Measurements from ENCODE around the gene SPP1.
"Not testable (repeated sequence)": the region's sequence is repeated elsewhere in the genome, so short reads cannot be mapped to it uniquely, and the experiment has no call there.

Gene SPP1

DNA sequence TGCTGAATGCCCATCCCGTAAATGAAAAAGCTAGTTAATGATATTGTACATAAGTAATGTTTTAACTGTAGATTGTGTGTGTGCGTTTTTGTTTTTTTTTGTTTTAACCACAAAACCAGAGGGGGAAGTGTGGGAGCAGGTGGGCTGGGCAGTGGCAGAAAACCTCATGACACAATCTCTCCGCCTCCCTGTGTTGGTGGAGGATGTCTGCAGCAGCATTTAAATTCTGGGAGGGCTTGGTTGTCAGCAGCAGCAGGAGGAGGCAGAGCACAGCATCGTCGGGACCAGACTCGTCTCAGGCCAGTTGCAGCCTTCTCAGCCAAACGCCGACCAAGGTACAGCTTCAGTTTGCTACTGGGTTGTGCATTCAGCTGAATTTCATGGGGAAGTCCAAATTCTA lies at the start of gene SPP1:
Gene SPP1 (plus strand): TSS at position 249 of the 400 bp plus-strand sequence. CDS start 1,182 bp downstream, outside the sequence.
- Histone ChIP-seq H3K27me3 (ENCODE audit: control insufficient read depth in 5 of 5, insufficient read depth in 4 of 5, low read length in 5 of 5) (peaks cover 0 to 6% (median 0%) of the 10 kb centered on the region in 5 donors), H3K36me3 (ENCODE audit: control insufficient read depth in 5 of 5, insufficient read depth in 5 of 5, low read length in 5 of 5) (no peaks in the 10 kb centered on the region), H3K4me1 (ENCODE audit: control insufficient read depth in 5 of 5, insufficient read depth in 5 of 5, low read length in 5 of 5) (peaks cover 0 to 4% (median 3%) of the 10 kb centered on the region in 5 donors), H3K9ac (ENCODE audit: low read length in 5 of 5) (no peak within 1 kb of the TSS), H3K4me3 (ENCODE audit: low read depth in 1 of 5, low read length in 5 of 5) (no peak within 1 kb of the TSS), H3K9me3 (ENCODE audit: control insufficient read depth in 5 of 5, low read length in 5 of 5) (no peaks in the 10 kb centered on the region), H3K27ac (ENCODE audit: low read depth, low read length) (no peak within 1 kb of the TSS)

DNA sequence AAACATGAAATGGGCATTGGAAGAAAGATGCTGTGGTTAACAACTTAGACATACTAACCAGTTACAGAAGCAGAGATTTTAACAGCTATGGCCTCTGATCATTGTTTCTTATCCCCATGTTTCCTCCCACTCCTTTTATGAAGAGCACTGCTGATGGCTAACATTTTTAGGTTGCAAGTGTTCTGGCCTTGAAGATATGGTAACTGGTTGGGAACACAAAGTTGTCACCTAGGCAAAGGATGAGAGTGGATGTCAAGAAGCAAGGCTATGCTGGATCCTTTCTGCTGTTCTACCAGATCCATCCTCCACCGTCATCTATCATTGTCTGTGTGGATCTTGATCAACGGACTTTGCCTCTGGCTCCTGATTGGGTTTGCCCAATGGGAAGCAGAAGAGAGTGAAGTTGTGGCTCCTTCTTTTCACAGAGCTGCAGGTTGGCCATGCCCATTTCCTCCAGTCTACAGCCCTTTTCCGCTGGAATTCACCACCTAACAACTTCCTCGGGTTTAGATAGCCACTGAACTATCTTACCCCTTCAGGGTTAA lies 48.9 kb upstream of the SPP1 start:
- H3K9ac ChIP-seq (ENCODE audit: low read length in 5 of 5) = no peak overlapping the region
- H3K9me3 ChIP-seq (ENCODE audit: control insufficient read depth in 5 of 5, low read length in 5 of 5) = peaks cover 0 to under 1% (median 0%) of the 10 kb centered on the region in 5 donors
- no peaks in the 10 kb centered on the region for H3K4me1 ChIP-seq (ENCODE audit: control insufficient read depth in 5 of 5, insufficient read depth in 5 of 5, low read length in 5 of 5)
- no peaks in the 10 kb centered on the region for H3K36me3 ChIP-seq (ENCODE audit: control insufficient read depth in 5 of 5, insufficient read depth in 5 of 5, low read length in 5 of 5)
- no peaks in the 10 kb centered on the region for H3K27me3 ChIP-seq (ENCODE audit: control insufficient read depth in 5 of 5, insufficient read depth in 4 of 5, low read length in 5 of 5)
- no peak overlapping the region for H3K27ac ChIP-seq (ENCODE audit: low read depth, low read length)
- H3K4me3 ChIP-seq (ENCODE audit: low read depth in 1 of 5, low read length in 5 of 5) = no peak overlapping the region

DNA sequence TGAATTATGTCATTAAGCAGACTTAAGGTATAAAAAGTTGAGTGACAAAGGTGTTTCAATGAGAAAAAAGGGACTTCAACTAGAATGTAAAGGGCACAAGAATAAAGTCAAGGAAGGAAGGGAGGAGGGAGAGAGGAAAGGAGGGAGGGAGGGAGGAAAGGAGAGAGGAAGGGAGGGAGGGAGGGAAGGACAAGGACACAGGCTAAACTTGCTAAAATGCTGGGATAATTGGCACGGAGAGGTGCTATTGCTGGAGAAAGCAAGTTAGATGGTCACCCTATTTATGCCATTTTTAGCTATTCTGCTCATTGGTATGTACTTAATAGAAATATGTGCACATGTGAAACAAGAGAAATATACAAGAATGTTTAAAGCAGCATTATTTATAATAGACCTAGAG lies 44.9 kb upstream of the SPP1 start:
- Histone ChIP-seq H3K4me3 (ENCODE audit: low read depth in 1 of 5, low read length in 5 of 5) (no peak overlapping the region), H3K9ac (ENCODE audit: low read length in 5 of 5) (no peak overlapping the region), H3K4me1 (ENCODE audit: control insufficient read depth in 5 of 5, insufficient read depth in 5 of 5, low read length in 5 of 5) (no peaks in the 10 kb centered on the region), H3K27me3 (ENCODE audit: control insufficient read depth in 5 of 5, insufficient read depth in 4 of 5, low read length in 5 of 5) (no peaks in the 10 kb centered on the region), H3K27ac (ENCODE audit: low read depth, low read length) (no peak overlapping the region), H3K9me3 (ENCODE audit: control insufficient read depth in 5 of 5, low read length in 5 of 5) (peaks cover 0 to 12% (median 3%) of the 10 kb centered on the region in 5 donors), H3K36me3 (ENCODE audit: control insufficient read depth in 5 of 5, insufficient read depth in 5 of 5, low read length in 5 of 5) (no peaks in the 10 kb centered on the region)

DNA sequence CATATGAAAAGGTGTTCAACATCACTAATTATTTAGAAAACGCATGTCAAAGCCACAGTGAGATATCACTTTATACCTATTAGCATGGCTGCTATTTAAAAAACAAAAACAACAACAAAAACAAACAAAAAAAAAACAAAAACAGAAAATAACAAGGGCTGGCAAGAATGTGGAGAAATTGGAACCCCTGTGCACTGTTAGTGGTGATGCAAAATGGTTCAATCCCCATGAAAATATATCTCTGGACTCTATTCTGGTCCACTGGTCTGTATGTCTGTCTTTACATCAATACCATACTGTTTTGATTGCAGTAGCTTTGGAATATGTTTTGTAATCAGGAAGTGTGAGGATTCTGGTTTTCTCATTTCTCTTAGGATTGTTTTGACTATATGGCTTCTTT lies 43.6 kb upstream of the SPP1 start:
- Histone ChIP-seq H3K36me3 (ENCODE audit: control insufficient read depth in 5 of 5, insufficient read depth in 5 of 5, low read length in 5 of 5) (no peaks in the 10 kb centered on the region), H3K27ac (ENCODE audit: low read depth, low read length) (no peak overlapping the region), H3K9ac (ENCODE audit: low read length in 5 of 5) (no peak overlapping the region), H3K27me3 (ENCODE audit: control insufficient read depth in 5 of 5, insufficient read depth in 4 of 5, low read length in 5 of 5) (no peaks in the 10 kb centered on the region), H3K9me3 (ENCODE audit: control insufficient read depth in 5 of 5, low read length in 5 of 5) (peaks cover 0 to 12% (median 3%) of the 10 kb centered on the region in 5 donors), H3K4me3 (ENCODE audit: low read depth in 1 of 5, low read length in 5 of 5) (no peak overlapping the region), H3K4me1 (ENCODE audit: control insufficient read depth in 5 of 5, insufficient read depth in 5 of 5, low read length in 5 of 5) (no peaks in the 10 kb centered on the region)

DNA sequence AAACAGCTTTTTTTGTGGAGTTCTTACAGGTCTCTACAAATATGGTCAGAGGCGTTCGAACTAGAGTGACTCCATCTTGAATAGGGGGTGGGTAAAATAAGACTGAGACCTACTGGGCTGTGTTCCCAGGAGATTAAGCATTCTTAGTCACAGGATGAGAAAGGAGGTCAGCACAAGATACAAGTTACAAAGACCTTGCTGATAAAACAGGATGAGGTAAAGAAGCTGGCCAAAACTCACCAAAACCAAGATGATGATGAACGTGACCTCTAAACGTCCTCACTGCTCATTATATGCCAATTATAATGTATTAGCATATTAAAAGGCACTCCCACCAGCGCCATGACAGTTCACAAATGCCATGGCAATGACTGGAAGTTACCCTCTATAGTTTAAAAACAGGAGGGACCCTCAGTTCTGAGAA lies 42.8 kb upstream of the SPP1 start:
- Histone ChIP-seq H3K27me3 (ENCODE audit: control insufficient read depth in 5 of 5, insufficient read depth in 4 of 5, low read length in 5 of 5) (no peaks in the 10 kb centered on the region), H3K9ac (ENCODE audit: low read length in 5 of 5) (no peak overlapping the region), H3K4me1 (ENCODE audit: control insufficient read depth in 5 of 5, insufficient read depth in 5 of 5, low read length in 5 of 5) (no peaks in the 10 kb centered on the region), H3K27ac (ENCODE audit: low read depth, low read length) (no peak overlapping the region), H3K9me3 (ENCODE audit: control insufficient read depth in 5 of 5, low read length in 5 of 5) (peaks cover 0 to 12% (median 3%) of the 10 kb centered on the region in 5 donors), H3K4me3 (ENCODE audit: low read depth in 1 of 5, low read length in 5 of 5) (no peak overlapping the region), H3K36me3 (ENCODE audit: control insufficient read depth in 5 of 5, insufficient read depth in 5 of 5, low read length in 5 of 5) (no peaks in the 10 kb centered on the region)

DNA sequence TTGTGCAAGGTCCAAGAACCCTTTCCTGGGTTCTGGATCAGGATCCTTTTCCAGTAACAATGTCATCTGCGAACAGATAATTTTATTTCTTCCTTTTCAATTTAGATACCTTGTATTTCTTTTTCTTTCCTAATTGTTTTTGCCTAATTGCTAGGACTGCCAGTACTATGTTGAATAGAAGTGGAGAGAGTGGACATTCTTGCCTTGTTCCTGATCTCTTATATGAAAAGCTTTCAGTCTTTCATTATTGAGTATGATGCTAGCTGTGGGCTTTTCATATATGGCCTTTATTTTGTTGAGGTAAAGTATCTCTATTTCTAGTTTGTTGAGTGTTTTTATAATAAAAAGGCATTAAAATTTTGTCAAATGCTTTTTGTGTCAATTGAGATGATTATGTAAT lies 42.2 kb upstream of the SPP1 start:
- no peaks in the 10 kb centered on the region for H3K36me3 ChIP-seq (ENCODE audit: control insufficient read depth in 5 of 5, insufficient read depth in 5 of 5, low read length in 5 of 5)
- H3K27ac ChIP-seq (ENCODE audit: low read depth, low read length) = no peak overlapping the region
- no peak overlapping the region for H3K9ac ChIP-seq (ENCODE audit: low read length in 5 of 5)
- no peaks in the 10 kb centered on the region for H3K27me3 ChIP-seq (ENCODE audit: control insufficient read depth in 5 of 5, insufficient read depth in 4 of 5, low read length in 5 of 5)
- peaks cover 0 to 12% (median 3%) of the 10 kb centered on the region in 5 donors for H3K9me3 ChIP-seq (ENCODE audit: control insufficient read depth in 5 of 5, low read length in 5 of 5)
- no peak overlapping the region for H3K4me3 ChIP-seq (ENCODE audit: low read depth in 1 of 5, low read length in 5 of 5)
- H3K4me1 ChIP-seq (ENCODE audit: control insufficient read depth in 5 of 5, insufficient read depth in 5 of 5, low read length in 5 of 5) = no peaks in the 10 kb centered on the region

DNA sequence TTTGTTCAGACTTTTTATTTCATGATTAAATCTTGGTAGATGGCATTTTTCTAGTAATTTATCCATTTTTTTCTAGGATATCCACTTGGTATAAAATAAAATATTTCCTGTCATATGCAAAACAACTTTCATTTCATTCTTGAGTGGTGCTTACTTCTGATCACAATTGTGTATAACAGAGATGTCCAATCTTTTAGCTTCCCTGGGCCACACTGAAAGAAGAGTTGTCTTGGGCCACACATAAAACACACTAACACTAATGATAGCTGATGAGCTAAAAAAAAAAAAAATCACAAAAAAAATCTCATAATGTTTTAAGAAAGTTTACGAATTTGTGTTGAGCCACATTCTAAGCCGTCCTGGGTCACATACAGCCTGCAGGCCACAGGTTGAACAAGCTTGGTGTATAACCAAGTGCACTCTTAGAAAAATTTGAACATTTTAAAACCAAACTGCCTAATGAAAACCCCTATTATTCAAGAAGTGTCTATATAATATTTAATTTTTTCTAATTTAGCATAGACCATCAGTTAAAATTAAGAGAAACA lies 41.3 kb upstream of the SPP1 start:
- H3K9me3 ChIP-seq (ENCODE audit: control insufficient read depth in 5 of 5, low read length in 5 of 5) = peaks cover 0 to 12% (median 3%) of the 10 kb centered on the region in 5 donors
- H3K4me3 ChIP-seq (ENCODE audit: low read depth in 1 of 5, low read length in 5 of 5) = no peak overlapping the region
- no peak overlapping the region for H3K9ac ChIP-seq (ENCODE audit: low read length in 5 of 5)

DNA sequence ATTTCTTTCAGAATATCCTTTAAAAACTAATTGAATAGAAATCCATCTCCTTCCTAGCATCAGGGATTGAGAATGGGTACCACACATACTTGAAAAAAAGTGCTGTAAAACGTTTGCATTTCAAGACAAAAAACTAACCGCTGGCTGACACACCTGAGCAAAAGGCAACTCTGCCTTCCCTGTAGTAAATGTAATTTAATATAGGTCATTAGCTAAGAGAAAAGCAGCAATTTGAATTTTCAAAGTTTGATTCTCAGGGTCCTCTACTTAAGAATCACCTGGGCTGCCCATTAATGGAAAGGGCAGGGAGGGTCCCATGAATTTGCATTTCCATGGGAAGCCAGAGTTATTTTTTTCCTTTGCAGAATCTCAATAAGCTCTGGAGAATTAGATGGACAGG lies 40.5 kb upstream of the SPP1 start:
- no peak overlapping the region for H3K9ac ChIP-seq (ENCODE audit: low read length in 5 of 5)
- H3K4me3 ChIP-seq (ENCODE audit: low read depth in 1 of 5, low read length in 5 of 5) = no peak overlapping the region
- no peak overlapping the region for H3K27ac ChIP-seq (ENCODE audit: low read depth, low read length)
- no peaks in the 10 kb centered on the region for H3K27me3 ChIP-seq (ENCODE audit: control insufficient read depth in 5 of 5, insufficient read depth in 4 of 5, low read length in 5 of 5)
- H3K9me3 ChIP-seq (ENCODE audit: control insufficient read depth in 5 of 5, low read length in 5 of 5) = peaks cover 0 to 12% (median 3%) of the 10 kb centered on the region in 5 donors
- no peaks in the 10 kb centered on the region for H3K36me3 ChIP-seq (ENCODE audit: control insufficient read depth in 5 of 5, insufficient read depth in 5 of 5, low read length in 5 of 5)
- no peaks in the 10 kb centered on the region for H3K4me1 ChIP-seq (ENCODE audit: control insufficient read depth in 5 of 5, insufficient read depth in 5 of 5, low read length in 5 of 5)

More for the DNA sequence above, 41.3 kb upstream of the SPP1 start:
- H3K27me3 ChIP-seq (ENCODE audit: control insufficient read depth in 5 of 5, insufficient read depth in 4 of 5, low read length in 5 of 5) = no peaks in the 10 kb centered on the region
- H3K27ac ChIP-seq (ENCODE audit: low read depth, low read length) = no peak overlapping the region
- no peaks in the 10 kb centered on the region for H3K4me1 ChIP-seq (ENCODE audit: control insufficient read depth in 5 of 5, insufficient read depth in 5 of 5, low read length in 5 of 5)
- H3K36me3 ChIP-seq (ENCODE audit: control insufficient read depth in 5 of 5, insufficient read depth in 5 of 5, low read length in 5 of 5) = no peaks in the 10 kb centered on the region

DNA sequence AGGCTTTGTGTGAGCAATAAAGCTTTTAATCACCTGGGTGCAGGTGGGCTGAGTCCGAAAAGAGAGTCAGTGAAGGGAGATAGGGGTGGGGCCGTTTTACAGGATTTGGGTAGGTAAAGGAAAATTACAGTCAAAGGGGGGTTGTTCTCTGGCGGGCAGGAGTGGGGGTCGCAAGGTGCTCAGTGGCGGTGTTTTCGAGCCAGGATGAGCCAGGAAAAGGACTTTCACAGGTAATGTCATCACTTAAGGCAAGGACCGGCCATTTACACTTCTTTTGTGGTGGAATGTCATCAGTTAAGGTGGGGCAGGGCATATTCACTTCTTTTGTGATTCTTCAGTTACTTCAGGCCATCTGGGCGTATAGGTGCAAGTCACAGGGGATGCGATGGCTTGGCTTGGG lies 39.6 kb upstream of the SPP1 start:
- not testable (repeated sequence) for H3K4me1 ChIP-seq (ENCODE audit: control insufficient read depth in 5 of 5, insufficient read depth in 5 of 5, low read length in 5 of 5); H3K27me3 ChIP-seq (ENCODE audit: control insufficient read depth in 5 of 5, insufficient read depth in 4 of 5, low read length in 5 of 5); H3K27ac ChIP-seq (ENCODE audit: low read depth, low read length); H3K9ac ChIP-seq (ENCODE audit: low read length in 5 of 5); H3K4me3 ChIP-seq (ENCODE audit: low read depth in 1 of 5, low read length in 5 of 5); H3K36me3 ChIP-seq (ENCODE audit: control insufficient read depth in 5 of 5, insufficient read depth in 5 of 5, low read length in 5 of 5)
- peaks cover 0 to 12% (median 3%) of the 10 kb centered on the region in 5 donors for H3K9me3 ChIP-seq (ENCODE audit: control insufficient read depth in 5 of 5, low read length in 5 of 5)

DNA sequence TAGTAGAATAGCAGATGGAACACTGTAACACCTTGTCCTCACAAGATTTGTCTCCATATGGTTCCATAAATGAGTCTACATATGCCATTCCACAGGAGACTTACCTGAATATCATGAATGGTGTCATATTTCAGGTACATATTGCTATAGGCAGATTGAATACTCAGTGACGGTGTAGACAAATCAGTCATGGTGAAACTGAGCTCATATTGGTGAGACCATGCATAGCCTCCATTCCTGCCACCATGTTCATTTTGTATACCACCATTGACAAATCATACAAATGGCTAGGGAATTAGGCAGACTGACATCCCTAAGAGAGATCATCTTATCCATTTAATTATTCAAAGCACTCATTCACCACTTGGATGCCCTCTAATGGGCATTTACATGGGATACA lies 38.0 kb upstream of the SPP1 start:
- Histone ChIP-seq H3K4me3 (ENCODE audit: low read depth in 1 of 5, low read length in 5 of 5) (no peak overlapping the region), H3K27me3 (ENCODE audit: control insufficient read depth in 5 of 5, insufficient read depth in 4 of 5, low read length in 5 of 5) (no peaks in the 10 kb centered on the region), H3K9me3 (ENCODE audit: control insufficient read depth in 5 of 5, low read length in 5 of 5) (peaks cover 0 to 2% (median 0%) of the 10 kb centered on the region in 5 donors), H3K36me3 (ENCODE audit: control insufficient read depth in 5 of 5, insufficient read depth in 5 of 5, low read length in 5 of 5) (no peaks in the 10 kb centered on the region), H3K4me1 (ENCODE audit: control insufficient read depth in 5 of 5, insufficient read depth in 5 of 5, low read length in 5 of 5) (no peaks in the 10 kb centered on the region), H3K9ac (ENCODE audit: low read length in 5 of 5) (no peak overlapping the region), H3K27ac (ENCODE audit: low read depth, low read length) (no peak overlapping the region)
